K562 (cell line): ENCODE data around the gene ORM1. TPM values are rescaled to one million over a fixed set of nuclear protein-coding genes. Genes with fewer than 3 reads are reported as not detected.

Experiments used
- BMI1 ChIP-seq: fragments of 150-350 bp; IDR thresholded peaks from 2 replicates; pipeline ENCODE4 v1.6.1; 2014; ENCODE audit warnings: low read length
- DACH1 ChIP-seq: fragments of 450-650 bp; IDR thresholded peaks from 2 replicates; pipeline ENCODE4 v1.6.1; 2018; ENCODE audit not compliant: partially characterized antibody
- E4F1 ChIP-seq: fragments of 250-450 bp; sonication (Bioruptor Pico); IDR thresholded peaks from 2 replicates; pipeline ENCODE4 v1.5.0; 2021; ENCODE audit warnings: mild to moderate bottlenecking, borderline replicate concordance
- FOXJ3 ChIP-seq: sonication (generic); formaldehyde crosslinking; IDR thresholded peaks from 2 replicates; pipeline ENCODE4 v1.4.0; 2020; ENCODE audit warnings: mild to moderate bottlenecking, missing genetic modification reagents
- GTF2B ChIP-seq: IDR thresholded peaks from 2 replicates; pipeline ENCODE4 v1.6.1; 2011; ENCODE audit not compliant: insufficient read length; ENCODE audit errors: extremely low read depth
- HNRNPLL ChIP-seq: fragments of 200-400 bp; formaldehyde crosslinking; IDR thresholded peaks from 2 replicates; pipeline ENCODE4 v1.6.1; 2017; ENCODE audit warnings: low read length, low read depth, mild to moderate bottlenecking; ENCODE audit not compliant: poor library complexity, severe bottlenecking
- MTA1 ChIP-seq: fragments of 450-650 bp; IDR thresholded peaks from 2 replicates; pipeline ENCODE4 v1.6.1; 2017; ENCODE audit warnings: borderline replicate concordance
- POLR2G ChIP-seq: fragments of 200-400 bp; formaldehyde crosslinking; IDR thresholded peaks from 2 replicates; pipeline ENCODE4 v1.6.1; 2017; ENCODE audit warnings: low read depth, mild to moderate bottlenecking, antibody characterized with exemption, low read length, moderate library complexity
- RCOR1 ChIP-seq, 2 experiments: IDR thresholded peaks; 2 replicates each; pipeline ENCODE4 v1.6.1; 2012; ENCODE audit warnings: low read depth in 2 of 2, low read length in 2 of 2, borderline replicate concordance in 1 of 2, improper control_type of control experiment in 1 of 2
- SMC3 ChIP-seq: conservative IDR thresholded peaks from 2 replicates; pipeline ENCODE4 v1.6.1; 2011; ENCODE audit warnings: low read depth, low read length, improper control_type of control experiment; ENCODE audit not compliant: insufficient read depth
- THAP7 ChIP-seq: fragments of 250-450 bp; sonication (Bioruptor Pico); IDR thresholded peaks from 2 replicates; pipeline ENCODE4 v1.5.0; 2021
- XRCC5 ChIP-seq: fragments of 200-400 bp; formaldehyde crosslinking; IDR thresholded peaks from 2 replicates; pipeline ENCODE4 v1.6.1; 2017; ENCODE audit warnings: low read depth, mild to moderate bottlenecking, low read length
- ZNF280A ChIP-seq: fragments of 450-650 bp; IDR thresholded peaks from 2 replicates; pipeline ENCODE4 v1.6.1; 2018; ENCODE audit warnings: mild to moderate bottlenecking, low read depth; ENCODE audit not compliant: partially characterized antibody
- polyA plus RNA-seq, 8 experiments: library from polyadenylated mRNA; depleted of rRNA in 4 of 8; stranded (reverse) in 5 of 8; unstranded in 3 of 8; fragments of >200 nt; fragmentation: Nextera tagmentation in 2 of 8; fragmentation: Illumina TruSeq in 1 of 8; extraction: Ambion mirVana in 2 of 8; extraction: Trizol in 1 of 8; gene quantifications; 2 replicates each; pipeline versions ENCODE4 v1.2.1 to v1.2.3, GENCODE V29; 2011 to 2014; ENCODE audit warnings: inconsistent platforms in 1 of 8, missing spikeins in 1 of 8
- total RNA-seq, 7 experiments: library from RNA; depleted of rRNA in 6 of 7; stranded (reverse); fragments of >200 nt in 6 of 7; fragmentation: Illumina TruSeq in 2 of 7; extraction: Trizol in 2 of 7; gene quantifications; 2 replicates each; pipeline versions ENCODE4 v1.2.1 to v1.2.3, GENCODE V29; 2011 to 2021; ENCODE audit warnings: low replicate concordance in 1 of 7

ORM1 gene
- total and polyA plus RNA-seq, 9 of the 15 experiments (the other 6 are each of a cell fraction or from before 2014, with no cell fraction given): 2.9 TPM; not detected in 8

GRCh38 chr9:114339130-114339908, 16.4 kb downstream of the ORM1 start (continued):
- TF ChIP-seq HNRNPLL (no peak), BMI1 (no peak), XRCC5 (peak; percentile 83; the same call in 1 of the 2 replicates), POLR2G (peak; percentile 39; the same call in 1 of the 2 replicates), RCOR1 (IDR thresholded peaks at IDR 0.05; ENCODE audit: borderline replicate concordance in 1 of 2, low read depth in 2 of 2, low read length in 2 of 2) (0 out of 4 replicates have a peak, but pooled peaks of 1 of the 2 experiments have one; percentile 6), ZNF280A (no peak), E4F1 (CRISPR knock-in tag) (no peak), GTF2B (no peak), FOXJ3 (no peak), THAP7 (no peak), DACH1 (no peak), MTA1 (no peak), SMC3 (peak; percentile 45; the same call in 1 of the 2 replicates)
